A549 treated with ZK216348 at 1 μM for 4 hours (cell line): ENCODE results near the gene SYT10. TPM values are rescaled to one million over a fixed set of nuclear protein-coding genes. Genes with fewer than 3 reads are reported as not detected.

ENCODE experiments used
- total RNA-seq: library from RNA; stranded (reverse); fragments of 200-300 nt; extraction: Qiagen RNA extraction; gene quantifications from 5 replicates; pipeline ENCODE4 v1.2.3, GENCODE V29; 2022; ENCODE audit warnings: low read depth

The SYT10 gene
- not detected in 5 replicates for total RNA-seq

GRCh38 chr12:33439587-33440011 lies at the start of gene SYT10:
TSS of gene SYT10 (minus strand) at chr12:33439819. CDS start at chr12:33439522, 297 bp downstream.

